Suprapubic skin (tissue), 4 donors: ENCODE measurements around the gene SLC8A2.

ENCODE experiments used
- CTCF ChIP-seq, 2 donors: fragments of 200-600 bp in 1 of 2; fragments of 450-650 bp in 1 of 2; sonication (generic) in 1 of 2; IDR thresholded peaks; one replicate each; pipeline ENCODE4 v1.5.1; 2016 to 2019; ENCODE audit warnings: antibody characterized with exemption in 2 of 2, mild to moderate bottlenecking in 1 of 2, moderate library complexity in 1 of 2
- EP300 ChIP-seq: sonication (generic); formaldehyde crosslinking; IDR thresholded peaks from one replicate; pipeline ENCODE4 v1.6.1; 2017; ENCODE audit warnings: antibody characterized with exemption
- POLR2A ChIP-seq, 2 donors: fragments of 450-650 bp; IDR thresholded peaks; one replicate each; pipeline ENCODE4 v1.6.1; 2017; ENCODE audit warnings: antibody characterized with exemption in 2 of 2, mild to moderate bottlenecking in 2 of 2, moderate library complexity in 2 of 2
- POLR2AphosphoS5 ChIP-seq, 3 donors: sonication (generic); formaldehyde crosslinking; IDR thresholded peaks; one replicate each; pipeline ENCODE4 v1.6.1; 2017; ENCODE audit warnings: antibody characterized with exemption in 3 of 3

DNA sequence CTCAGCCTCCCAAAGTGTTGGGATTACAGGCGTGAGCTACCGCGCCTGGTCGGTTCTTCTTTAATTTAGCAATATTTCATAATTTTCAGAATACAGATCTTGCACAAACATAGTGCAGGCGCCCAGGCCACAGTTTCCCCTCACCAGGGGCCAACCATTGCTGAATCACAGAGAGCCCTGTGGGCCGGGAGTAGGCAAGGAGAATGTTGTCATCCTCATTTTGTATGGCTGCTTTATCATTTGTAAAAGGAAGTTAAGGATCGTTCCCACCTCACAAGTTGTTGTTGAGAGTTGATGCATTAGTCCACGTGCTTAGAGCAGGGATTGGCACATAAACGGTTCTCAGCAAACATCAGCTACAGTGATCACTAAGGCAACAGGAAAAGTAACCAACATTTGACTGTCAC is 82.5 kb downstream of the SLC8A2 start:
- TF ChIP-seq CTCF (IDR thresholded peaks at IDR 0.05) (no peak), POLR2AphosphoS5 (IDR thresholded peaks at IDR 0.05) (no peak), POLR2A (IDR thresholded peaks at IDR 0.05) (no peak), EP300 (no peak)
